WTC11 (cell line): ENCODE measurements around the gene SLC11A1. TPM values are rescaled to one million over a fixed set of nuclear protein-coding genes. Genes with fewer than 3 reads are reported as not detected.

ENCODE experiments used
- ATAC-seq: fragments of 200-7000 bp; cut with Tn5 transposase; 2 replicates; pipeline ENCODE4 v1.10.0; 2021; ENCODE audit warnings: mild to moderate bottlenecking, moderate library complexity
- CTCF ChIA-PET: fragments of 300-600 bp; sonication (Branson Sonifier 250); formaldehyde crosslinking; loops from one replicate; lab custom pipeline; 2021; ENCODE audit warnings: antibody characterized with exemption; lab: Charles Lee
- POLR2A ChIA-PET: fragments of 350-600 bp; sonication (Branson Sonifier 250); formaldehyde crosslinking; loops from one replicate; lab custom pipeline; 2021; ENCODE audit warnings: antibody characterized with exemption; lab: Charles Lee
- DNase-seq: peaks from one replicate; pipeline ENCODE4 v3.0.0; 2021; ENCODE audit warnings: low spot score
- H3K27ac Mint-ChIP-seq: 2 replicates; pipeline ENCODE4 v1.8.0; 2021; ENCODE audit warnings: mixed read lengths
- H3K27me3 Mint-ChIP-seq: 2 replicates; pipeline ENCODE4 v1.8.0; 2021; ENCODE audit warnings: low read depth, mild to moderate bottlenecking, moderate library complexity, mixed read lengths
- H3K36me3 Mint-ChIP-seq: 2 replicates; pipeline ENCODE4 v1.8.0; 2021; ENCODE audit warnings: mixed read lengths
- H3K4me1 Mint-ChIP-seq: 2 replicates; pipeline ENCODE4 v1.8.0; 2022; ENCODE audit warnings: mixed read lengths
- H3K4me3 Mint-ChIP-seq: 2 replicates; pipeline ENCODE4 v1.8.0; 2021; ENCODE audit warnings: mild to moderate bottlenecking, moderate library complexity, mixed read lengths
- H3K9me3 Mint-ChIP-seq: 2 replicates; pipeline ENCODE4 v1.8.0; 2021; ENCODE audit warnings: mixed read lengths
- AR ChIP-seq: fragments of 250-450 bp; sonication (Bioruptor Pico); IDR thresholded peaks from 2 replicates; pipeline ENCODE4 v1.9.0; 2021; ENCODE audit warnings: mild to moderate bottlenecking
- ARID4B ChIP-seq: sonication (generic); formaldehyde crosslinking; IDR thresholded peaks from 2 replicates; pipeline ENCODE4 v1.8.0; 2023; ENCODE audit warnings: missing genetic modification reagents, mild to moderate bottlenecking, borderline replicate concordance
- ATF2 ChIP-seq: sonication (generic); formaldehyde crosslinking; IDR thresholded peaks from 2 replicates; pipeline ENCODE4 v1.8.1; 2022; ENCODE audit warnings: low read depth, missing genetic modification reagents, borderline replicate concordance
- CREM ChIP-seq: sonication (generic); formaldehyde crosslinking; IDR thresholded peaks from 2 replicates; pipeline ENCODE4 v1.8.1; 2022; ENCODE audit warnings: mild to moderate bottlenecking, missing genetic modification reagents, moderate library complexity
- E2F5 ChIP-seq: sonication (generic); formaldehyde crosslinking; IDR thresholded peaks from 2 replicates; pipeline ENCODE4 v1.8.1; 2022; ENCODE audit warnings: mild to moderate bottlenecking, moderate library complexity, missing genetic modification reagents
- ETV6 ChIP-seq: sonication (generic); formaldehyde crosslinking; IDR thresholded peaks from 2 replicates; pipeline ENCODE4 v1.8.1; 2022; ENCODE audit warnings: mild to moderate bottlenecking, missing genetic modification reagents
- FOXP4 ChIP-seq: sonication (generic); formaldehyde crosslinking; IDR thresholded peaks from 2 replicates; pipeline ENCODE4 v1.8.0; 2022; ENCODE audit warnings: mild to moderate bottlenecking, missing genetic modification reagents
- GRHL2 ChIP-seq: fragments of 250-450 bp; sonication (Bioruptor Pico); IDR thresholded peaks from 2 replicates; pipeline ENCODE4 v1.8.0; 2022; ENCODE audit warnings: mild to moderate bottlenecking, moderate library complexity; ENCODE audit not compliant: insufficient replicate concordance, severe bottlenecking
- JUN ChIP-seq: sonication (generic); formaldehyde crosslinking; IDR thresholded peaks from 2 replicates; pipeline ENCODE4 v1.8.0; 2023; ENCODE audit warnings: mild to moderate bottlenecking, missing genetic modification reagents
- MLX ChIP-seq: sonication (generic); formaldehyde crosslinking; IDR thresholded peaks from 2 replicates; pipeline ENCODE4 v1.8.1; 2023; ENCODE audit warnings: mild to moderate bottlenecking, missing genetic modification reagents, moderate library complexity
- MXD4 ChIP-seq: fragments of 250-450 bp; sonication (Bioruptor Pico); IDR thresholded peaks from 2 replicates; pipeline ENCODE4 v1.8.0; 2021; ENCODE audit warnings: mild to moderate bottlenecking, moderate library complexity, borderline replicate concordance
- NFE2L1 ChIP-seq: sonication (generic); formaldehyde crosslinking; IDR thresholded peaks from 2 replicates; pipeline ENCODE4 v1.8.1; 2023; ENCODE audit warnings: missing genetic modification reagents
- SP1 ChIP-seq: sonication (generic); formaldehyde crosslinking; conservative IDR thresholded peaks from 2 replicates; pipeline ENCODE4 v1.8.1; 2022; ENCODE audit warnings: missing genetic modification reagents
- ZBTB43 ChIP-seq: sonication (generic); formaldehyde crosslinking; IDR thresholded peaks from 2 replicates; pipeline ENCODE4 v1.8.1; 2023; ENCODE audit warnings: mild to moderate bottlenecking, missing genetic modification reagents
- ZNF263 ChIP-seq: sonication (generic); formaldehyde crosslinking; IDR thresholded peaks from 2 replicates; pipeline ENCODE4 v1.8.1; 2022; ENCODE audit warnings: low read depth, mild to moderate bottlenecking, moderate library complexity, missing genetic modification reagents
- total RNA-seq: library from RNA; stranded (reverse); gene quantifications from 3 replicates; pipeline ENCODE4 v1.2.3, GENCODE V29; 2021

The SLC11A1 gene
- total RNA-seq, 1 experiment from 2014 or later: 0.31 TPM

- TF ChIP-seq ETV6 (CRISPR knock-in tag): no peak
- TF ChIP-seq FOXP4 (CRISPR knock-in tag): no peak
- TF ChIP-seq CREM (CRISPR knock-in tag): no peak
- no peak for TF ChIP-seq MXD4 (CRISPR knock-in tag)
- no peak for TF ChIP-seq SP1 (CRISPR knock-in tag)
- TF ChIP-seq JUN: no peak
- TF ChIP-seq ZBTB43 (CRISPR knock-in tag): no peak
- no peak for TF ChIP-seq E2F5 (CRISPR knock-in tag)
- TF ChIP-seq GRHL2 (CRISPR knock-in tag): no peak
- no peak for TF ChIP-seq ZNF263 (CRISPR knock-in tag)
- no peak for TF ChIP-seq NFE2L1
- TF ChIP-seq ARID4B (CRISPR knock-in tag): no peak
- TF ChIP-seq ATF2 (CRISPR knock-in tag): no peak
- TF ChIP-seq MLX (CRISPR knock-in tag): no peak
- TF ChIP-seq AR (CRISPR knock-in tag): no peak
- TF ChIP-seq, all 79 proteins: peak for 0
- peaks cover 10% of the 10 kb centered on the region for H3K4me1 Mint-ChIP-seq
- no peak overlapping the region for H3K27ac Mint-ChIP-seq
- no peaks in the 10 kb centered on the region for H3K27me3 Mint-ChIP-seq
- DNase-seq: no peak
- 0 out of 2 replicates have a peak, but pooled peaks cover 3% of the 10 kb centered on the region for H3K36me3 Mint-ChIP-seq
- ChIA-PET POLR2A (interaction anchor here (1.1 kb wide), 1 partner anchor 23 kb away, joined by 4 read pairs; no protein-coding TSS in a partner anchor), CTCF (no interaction called here)
- no peak for ATAC-seq
- no peak overlapping the region for H3K4me3 Mint-ChIP-seq
- peaks cover 5% of the 10 kb centered on the region for H3K9me3 Mint-ChIP-seq
Observed at GRCh38 chr2:218344755-218345417, 37.2 kb upstream of the SLC11A1 start.
